BJ (cell line): Measurements from ENCODE around the gene KRT31. TPM values are rescaled to one million over a fixed set of nuclear protein-coding genes. Genes with fewer than 3 reads are reported as not detected.
"Not testable (repeated sequence)": the region's sequence is repeated elsewhere in the genome, so short reads cannot be mapped to it uniquely, and the experiment has no call there.

Experiments
- CTCF ChIA-PET: fragments of 350-600 bp; formaldehyde crosslinking; extraction: SDS; loops from one replicate; lab custom pipeline; 2021; ENCODE audit warnings: antibody characterized with exemption, inconsistent platforms; lab: Yijun Ruan, JAX
- POLR2A ChIA-PET: fragments of 300-600 bp; sonication (Branson Sonifier 250); formaldehyde crosslinking; extraction: SDS; loops from one replicate; lab custom pipeline; 2021; ENCODE audit warnings: antibody characterized with exemption; lab: Charles Lee
- DNase-seq: peaks from one replicate; pipeline ENCODE4 v3.0.0-alpha.2; 2011; ENCODE audit warnings: low read depth
- H3K27me3 ChIP-seq: 2 replicates; pipeline ENCODE4 v1.6.0; 2011; ENCODE audit warnings: low read length; ENCODE audit not compliant: control insufficient read depth, insufficient read depth
- H3K36me3 ChIP-seq: 2 replicates; pipeline ENCODE4 v1.5.1; 2011; ENCODE audit warnings: low read length; ENCODE audit not compliant: control insufficient read depth, insufficient read depth
- H3K4me3 ChIP-seq: 2 replicates; pipeline ENCODE4 v1.5.1; 2011; ENCODE audit warnings: low read depth, mild to moderate bottlenecking, control low read depth, low read length
- polyA plus RNA-seq: library from polyadenylated mRNA; depleted of rRNA; stranded (reverse); fragments of >200 nt; gene quantifications from 2 replicates; pipeline ENCODE4 v1.2.3, GENCODE V29; 2011
- TF ChIP-seq, protein P1 (sequence below): IDR thresholded peaks from 2 replicates; pipeline ENCODE4 v1.5.1; 2011; ENCODE audit warnings: low read depth, mild to moderate bottlenecking, control low read depth, inconsistent platforms, low read length, moderate library complexity; ENCODE audit not compliant: insufficient read depth

KRT31 gene
- polyA plus RNA-seq, 1 experiment = 0.11 TPM

DNA sequence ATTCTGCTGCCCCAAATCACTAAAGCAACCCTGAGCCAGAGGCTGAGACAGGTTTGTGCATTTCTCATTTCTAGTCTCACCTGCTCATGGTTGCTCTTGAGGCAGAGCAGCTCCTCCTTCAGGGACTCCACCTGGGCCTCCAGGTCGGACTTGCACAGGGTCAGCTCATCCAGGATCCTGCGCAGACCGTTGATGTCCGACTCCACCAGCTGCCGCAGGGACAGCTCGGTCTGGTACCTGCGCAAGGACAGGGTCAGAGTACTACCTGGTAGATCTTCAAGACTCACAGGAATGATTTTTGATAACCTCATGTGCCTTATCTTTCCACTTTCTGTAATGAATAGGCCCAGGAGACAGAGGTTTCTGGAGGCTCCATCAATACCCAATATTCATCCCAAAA, 1.1 kb downstream of the KRT31 start:
- Histone ChIP-seq H3K27me3 (no peaks in the 10 kb centered on the region), H3K4me3 (no peak overlapping the region), H3K36me3 (no peaks in the 10 kb centered on the region)
- POLR2A ChIA-PET = no interaction called here
- CTCF ChIA-PET = no interaction called here
- no peak for DNase-seq
- TF ChIP-seq, protein P1, sequence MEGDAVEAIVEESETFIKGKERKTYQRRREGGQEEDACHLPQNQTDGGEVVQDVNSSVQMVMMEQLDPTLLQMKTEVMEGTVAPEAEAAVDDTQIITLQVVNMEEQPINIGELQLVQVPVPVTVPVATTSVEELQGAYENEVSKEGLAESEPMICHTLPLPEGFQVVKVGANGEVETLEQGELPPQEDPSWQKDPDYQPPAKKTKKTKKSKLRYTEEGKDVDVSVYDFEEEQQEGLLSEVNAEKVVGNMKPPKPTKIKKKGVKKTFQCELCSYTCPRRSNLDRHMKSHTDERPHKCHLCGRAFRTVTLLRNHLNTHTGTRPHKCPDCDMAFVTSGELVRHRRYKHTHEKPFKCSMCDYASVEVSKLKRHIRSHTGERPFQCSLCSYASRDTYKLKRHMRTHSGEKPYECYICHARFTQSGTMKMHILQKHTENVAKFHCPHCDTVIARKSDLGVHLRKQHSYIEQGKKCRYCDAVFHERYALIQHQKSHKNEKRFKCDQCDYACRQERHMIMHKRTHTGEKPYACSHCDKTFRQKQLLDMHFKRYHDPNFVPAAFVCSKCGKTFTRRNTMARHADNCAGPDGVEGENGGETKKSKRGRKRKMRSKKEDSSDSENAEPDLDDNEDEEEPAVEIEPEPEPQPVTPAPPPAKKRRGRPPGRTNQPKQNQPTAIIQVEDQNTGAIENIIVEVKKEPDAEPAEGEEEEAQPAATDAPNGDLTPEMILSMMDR = no peak

DNA sequence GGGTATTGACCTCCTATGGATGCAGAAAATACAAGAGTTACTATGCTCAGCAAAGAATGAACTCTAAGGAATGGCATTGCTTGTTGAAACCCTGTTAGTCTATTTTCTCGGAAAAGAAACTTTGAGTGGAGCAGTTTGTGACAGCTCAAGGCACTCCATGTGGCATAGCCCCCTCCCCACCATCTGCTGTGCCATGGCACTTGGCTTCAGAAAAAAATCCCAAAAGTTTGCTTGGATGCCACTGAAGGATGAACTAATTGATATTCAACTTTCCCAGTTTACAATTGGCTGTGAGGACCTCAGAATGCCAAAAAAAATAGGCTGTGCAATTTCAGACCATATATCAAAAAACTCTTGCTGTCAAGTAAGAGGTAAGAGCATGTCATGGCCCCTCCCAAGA, 1.8 kb downstream of the KRT31 start:
- CTCF ChIA-PET = no interaction called here

DNA sequence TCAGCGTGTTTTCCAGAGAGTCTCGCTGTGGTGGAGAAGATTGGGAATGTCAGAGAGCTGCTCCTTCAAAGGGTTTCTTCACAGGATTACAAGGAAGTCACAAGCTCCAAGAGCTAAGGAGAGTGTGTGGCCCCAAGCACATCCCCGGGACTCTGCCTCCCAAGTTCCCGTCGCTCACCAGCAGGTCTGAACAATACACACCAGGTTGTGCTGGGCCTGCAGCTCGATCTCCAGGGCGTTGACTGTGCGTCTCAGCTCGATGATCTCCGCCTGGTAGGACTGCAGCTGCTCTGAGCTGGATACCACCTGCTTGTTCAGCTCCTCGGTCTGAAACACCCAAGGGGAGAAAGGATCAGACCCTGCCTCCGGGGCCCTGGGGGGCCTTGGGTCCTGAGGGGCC, 2.4 kb downstream of the KRT31 start:
- H3K36me3 ChIP-seq, DNase-seq, CTCF ChIA-PET, POLR2A ChIA-PET, H3K27me3 ChIP-seq, H3K4me3 ChIP-seq: not testable (repeated sequence)

More for the DNA sequence above, 1.8 kb downstream of the KRT31 start:
- TF ChIP-seq, protein P1 = no peak
- no peaks in the 10 kb centered on the region for H3K36me3 ChIP-seq
- POLR2A ChIA-PET = no interaction called here
- H3K27me3 ChIP-seq = no peaks in the 10 kb centered on the region
- no peak overlapping the region for H3K4me3 ChIP-seq
- DNase-seq = no peak

DNA sequence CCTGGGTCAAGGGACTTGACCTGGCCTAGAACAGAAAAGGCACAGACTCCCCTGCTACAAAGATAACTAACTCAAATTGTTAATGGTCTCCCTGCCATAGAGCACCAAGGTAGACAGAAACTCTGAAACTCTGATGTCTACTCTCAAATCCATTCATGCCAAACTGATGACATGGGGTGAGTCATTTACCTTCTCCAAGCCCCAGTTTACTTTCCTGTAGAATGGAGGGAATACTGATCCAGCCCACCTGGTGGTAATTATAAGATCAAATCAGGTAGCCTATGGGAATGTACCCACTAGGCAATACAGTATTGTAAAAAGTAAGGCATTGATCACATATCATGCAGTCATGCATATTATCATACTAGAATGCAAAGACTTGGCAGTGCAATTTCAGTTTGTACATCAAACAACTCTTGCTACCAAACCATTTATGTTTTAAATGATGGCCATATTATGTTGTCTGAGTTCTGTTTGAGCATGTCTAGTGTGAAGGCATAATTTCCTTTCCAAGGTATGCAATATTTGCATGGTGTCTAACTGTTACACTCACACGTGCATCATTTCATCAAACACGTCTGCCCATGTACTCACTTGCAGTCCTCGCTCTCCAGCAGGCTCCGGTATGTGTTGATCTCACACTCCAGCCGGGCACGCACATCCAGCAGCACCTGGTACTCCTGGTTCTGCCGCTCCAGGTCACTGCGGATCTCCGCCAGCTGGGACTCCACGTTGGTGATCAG, 3.0 kb downstream of the KRT31 start:
- no peak overlapping the region for H3K4me3 ChIP-seq
- no peaks in the 10 kb centered on the region for H3K36me3 ChIP-seq
- ChIA-PET POLR2A (no interaction called here), CTCF (no interaction called here)
- TF ChIP-seq, protein P1 = no peak
- no peak for DNase-seq
- H3K27me3 ChIP-seq = no peaks in the 10 kb centered on the region

DNA sequence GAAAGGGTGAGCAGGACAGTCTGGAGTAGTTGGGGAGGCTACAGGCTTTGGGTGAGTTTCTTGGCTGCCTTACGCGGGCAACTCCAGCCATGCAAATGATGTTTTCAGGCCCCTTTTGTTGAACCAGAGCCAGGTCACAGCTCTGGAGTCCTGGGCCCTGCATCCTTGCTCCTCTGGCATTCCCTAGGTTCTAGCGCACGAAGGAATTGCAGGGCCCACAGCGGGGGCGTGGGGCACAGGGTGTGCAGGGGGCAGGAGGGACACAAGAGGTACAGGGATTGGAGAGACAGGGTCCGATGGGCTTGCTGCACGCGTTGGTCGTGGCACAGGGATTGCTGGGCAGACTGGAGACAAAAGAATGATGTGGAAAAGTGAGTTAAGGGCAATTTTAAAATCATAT, 3.6 kb downstream of the KRT31 start:
- Histone ChIP-seq H3K4me3 (no peak overlapping the region), H3K27me3 (no peaks in the 10 kb centered on the region), H3K36me3 (no peaks in the 10 kb centered on the region)
- ChIA-PET CTCF (no interaction called here), POLR2A (no interaction called here)
- TF ChIP-seq, protein P1 = no peak
- no peak for DNase-seq

DNA sequence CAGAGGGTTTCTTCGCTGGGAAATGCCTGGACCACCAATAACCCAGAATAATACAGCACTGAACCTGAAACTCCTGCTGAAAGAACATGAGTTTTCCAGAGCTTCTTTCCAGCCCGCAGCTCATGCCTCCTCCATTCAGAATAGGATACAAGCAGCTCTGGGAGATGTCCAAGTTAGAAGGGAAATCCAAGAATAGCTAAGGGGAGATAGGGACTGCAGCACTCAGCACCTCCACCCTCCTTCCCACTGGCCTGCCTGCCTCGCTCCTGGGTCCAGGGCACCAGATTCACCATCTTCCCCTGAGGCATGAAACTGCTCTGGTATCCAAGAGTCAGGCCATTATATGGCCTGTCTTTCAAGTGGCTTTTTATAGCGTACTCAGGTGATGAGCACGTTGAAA, 4.1 kb downstream of the KRT31 start:
- no peak overlapping the region for H3K4me3 ChIP-seq
- ChIA-PET POLR2A (no interaction called here), CTCF (no interaction called here)
- no peaks in the 10 kb centered on the region for H3K36me3 ChIP-seq
- no peak for DNase-seq
- no peaks in the 10 kb centered on the region for H3K27me3 ChIP-seq
- TF ChIP-seq, protein P1 = no peak
